Adrenal gland (tissue), 5 donors: ENCODE measurements around the gene MAP3K7CL.

Source experiments
- CTCF ChIP-seq, 6 experiments: fragments of 450-650 bp in 4 of 6; fragments of 200-600 bp in 2 of 6; sonication (generic) in 1 of 6; IDR thresholded peaks; 1 replicate in 5 of 6; 2 replicates in 1 of 6; pipeline versions ENCODE4 v1.5.1 to v1.8.0; 2016 to 2021; ENCODE audit warnings: antibody characterized with exemption in 6 of 6, mild to moderate bottlenecking in 2 of 6, moderate library complexity in 1 of 6
- POLR2A ChIP-seq, 2 donors: fragments of 450-650 bp; IDR thresholded peaks; one replicate each; pipeline ENCODE4 v1.6.1; 2017; ENCODE audit warnings: antibody characterized with exemption in 2 of 2, mild to moderate bottlenecking in 2 of 2, moderate library complexity in 1 of 2
- donor health status: DM: no; HTN: no; CAD: no.

- TF ChIP-seq CTCF (IDR thresholded peaks at IDR 0.05): no peak
- no peak for TF ChIP-seq POLR2A (IDR thresholded peaks at IDR 0.05)
Measured at GRCh38 chr21:29187944-29188343, 57.5 kb downstream of the MAP3K7CL start.
